Loucy (cell line): ENCODE measurements around the gene DPF1.

Source experiments
- H2AFZ ChIP-seq: fragments of 200-600 bp; sonication (generic); 2 replicates; pipeline ENCODE4 v1.6.0; 2016; ENCODE audit warnings: antibody characterized with exemption, mild to moderate bottlenecking, low read length, moderate library complexity
- H3F3A ChIP-seq: fragments of 200-600 bp; 2 replicates; pipeline ENCODE4 v1.6.0; 2016; ENCODE audit warnings: antibody characterized with exemption, low read depth, mild to moderate bottlenecking
- H3K27me3 ChIP-seq: fragments of 200-600 bp; sonication (generic); 2 replicates; pipeline ENCODE4 v1.6.1; 2014; ENCODE audit warnings: low read length, mild to moderate bottlenecking; ENCODE audit not compliant: insufficient read depth, poor library complexity, severe bottlenecking
- H3K36me3 ChIP-seq: fragments of 200-600 bp; sonication (generic); 2 replicates; pipeline ENCODE4 v1.6.1; 2016; ENCODE audit warnings: low read length; ENCODE audit not compliant: insufficient read depth
- H3K4me1 ChIP-seq: fragments of 200-600 bp; sonication (generic); 2 replicates; pipeline ENCODE4 v1.5.1; 2014; ENCODE audit warnings: low read length, mild to moderate bottlenecking; ENCODE audit not compliant: insufficient read depth, poor library complexity, severe bottlenecking
- H3K4me2 ChIP-seq: fragments of 200-600 bp; sonication (generic); 2 replicates; pipeline ENCODE4 v1.6.0; 2014; ENCODE audit warnings: antibody characterized with exemption, low read length, low read depth, mild to moderate bottlenecking; ENCODE audit not compliant: poor library complexity, severe bottlenecking
- H3K4me3 ChIP-seq: fragments of 200-600 bp; sonication (generic); 2 replicates; pipeline ENCODE4 v1.5.1; 2014; ENCODE audit warnings: low read length, mild to moderate bottlenecking, mixed read lengths; ENCODE audit not compliant: poor library complexity, severe bottlenecking
- H3K79me2 ChIP-seq: fragments of 200-600 bp; sonication (generic); 2 replicates; pipeline ENCODE4 v1.6.1; 2014; ENCODE audit warnings: low read length; ENCODE audit not compliant: insufficient read depth
- H3K9ac ChIP-seq: fragments of 200-600 bp; sonication (generic); 2 replicates; pipeline ENCODE4 v1.6.0; 2014; ENCODE audit warnings: mild to moderate bottlenecking, low read depth, low read length, moderate library complexity; ENCODE audit not compliant: poor library complexity, severe bottlenecking
- H3K9me2 ChIP-seq: fragments of 200-600 bp; sonication (generic); replicated peaks from 2 replicates; pipeline ENCODE4 v1.6.1; 2016; ENCODE audit warnings: low read depth, low read length, mixed read lengths
- H3K9me3 ChIP-seq: fragments of 200-600 bp; sonication (generic); 2 replicates; pipeline ENCODE4 v1.6.1; 2014; ENCODE audit warnings: mild to moderate bottlenecking, antibody characterized with exemption, low read length, low read depth; ENCODE audit not compliant: insufficient read depth
- H4K20me1 ChIP-seq: fragments of 200-600 bp; sonication (generic); 2 replicates; pipeline ENCODE4 v1.6.0; 2014; ENCODE audit warnings: antibody characterized with exemption, low read length, mild to moderate bottlenecking; ENCODE audit not compliant: insufficient read depth, poor library complexity, severe bottlenecking
- EZH2phosphoT487 ChIP-seq: fragments of 200-600 bp; IDR thresholded peaks from 2 replicates; pipeline ENCODE4 v1.6.1; 2018; ENCODE audit warnings: antibody characterized with exemption, mild to moderate bottlenecking, moderate library complexity, borderline replicate concordance
- TF ChIP-seq, protein P1 (sequence below): fragments of 200-600 bp; sonication (generic); conservative IDR thresholded peaks from 2 replicates; pipeline ENCODE4 v1.5.1; 2014; ENCODE audit warnings: mild to moderate bottlenecking, antibody characterized with exemption, low read length

DPF1 gene

DNA sequence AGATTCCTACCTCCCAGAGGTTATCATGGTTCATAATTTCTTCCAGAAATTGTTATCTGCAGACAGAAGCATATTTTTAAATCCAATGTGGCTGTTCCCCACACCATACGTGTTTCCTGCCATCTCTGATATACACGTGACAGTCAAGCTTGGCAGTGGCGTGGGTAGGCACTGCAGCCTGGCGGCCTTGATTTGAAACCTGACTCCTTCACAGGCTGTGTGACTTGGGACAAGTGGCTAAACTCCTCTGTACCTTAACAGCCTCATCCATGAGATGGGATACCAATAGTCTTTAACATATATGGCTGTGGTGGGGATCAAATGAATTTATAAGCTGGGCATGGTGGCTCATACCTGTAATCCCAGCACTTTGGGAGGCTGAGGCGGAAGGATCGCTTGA, 33.2 kb downstream of the DPF1 start:
- no peak for TF ChIP-seq EZH2phosphoT487
- TF ChIP-seq, protein P1, sequence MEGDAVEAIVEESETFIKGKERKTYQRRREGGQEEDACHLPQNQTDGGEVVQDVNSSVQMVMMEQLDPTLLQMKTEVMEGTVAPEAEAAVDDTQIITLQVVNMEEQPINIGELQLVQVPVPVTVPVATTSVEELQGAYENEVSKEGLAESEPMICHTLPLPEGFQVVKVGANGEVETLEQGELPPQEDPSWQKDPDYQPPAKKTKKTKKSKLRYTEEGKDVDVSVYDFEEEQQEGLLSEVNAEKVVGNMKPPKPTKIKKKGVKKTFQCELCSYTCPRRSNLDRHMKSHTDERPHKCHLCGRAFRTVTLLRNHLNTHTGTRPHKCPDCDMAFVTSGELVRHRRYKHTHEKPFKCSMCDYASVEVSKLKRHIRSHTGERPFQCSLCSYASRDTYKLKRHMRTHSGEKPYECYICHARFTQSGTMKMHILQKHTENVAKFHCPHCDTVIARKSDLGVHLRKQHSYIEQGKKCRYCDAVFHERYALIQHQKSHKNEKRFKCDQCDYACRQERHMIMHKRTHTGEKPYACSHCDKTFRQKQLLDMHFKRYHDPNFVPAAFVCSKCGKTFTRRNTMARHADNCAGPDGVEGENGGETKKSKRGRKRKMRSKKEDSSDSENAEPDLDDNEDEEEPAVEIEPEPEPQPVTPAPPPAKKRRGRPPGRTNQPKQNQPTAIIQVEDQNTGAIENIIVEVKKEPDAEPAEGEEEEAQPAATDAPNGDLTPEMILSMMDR: no peak
- Histone ChIP-seq H3K27me3 (no peaks in the 10 kb centered on the region), H3F3A (no peaks in the 10 kb centered on the region), H3K4me3 (no peak overlapping the region), H4K20me1 (no peaks in the 10 kb centered on the region), H3K36me3 (no peaks in the 10 kb centered on the region), H3K4me1 (peaks cover 14% of the 10 kb centered on the region), H3K9me2 (no peaks in the 10 kb centered on the region), H3K4me2 (no peak overlapping the region), H3K9me3 (no peaks in the 10 kb centered on the region), H3K79me2 (no peaks in the 10 kb centered on the region), H2AFZ (no peak overlapping the region), H3K9ac (no peak overlapping the region)

DNA sequence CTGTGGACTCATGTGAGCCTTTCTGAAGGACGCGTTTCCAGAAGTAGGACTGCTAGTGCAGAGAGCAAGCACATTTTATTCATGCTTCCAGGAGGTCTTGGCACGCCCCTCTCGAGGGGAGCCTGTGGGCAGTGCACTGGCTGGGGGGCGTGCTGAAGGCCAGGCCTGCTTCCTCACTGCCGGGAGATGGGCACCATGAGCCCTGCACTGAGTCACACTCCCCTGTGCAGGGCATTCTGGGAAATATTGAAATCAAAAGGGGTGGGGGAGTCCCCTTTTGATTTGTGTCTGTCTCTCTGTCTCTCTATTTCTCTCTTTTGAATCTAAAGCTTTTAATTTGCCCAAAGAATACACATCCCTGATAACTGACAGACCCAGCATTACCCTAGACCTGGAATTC, 34.0 kb downstream of the DPF1 start:
- no peak overlapping the region for H3K4me2 ChIP-seq
- no peaks in the 10 kb centered on the region for H4K20me1 ChIP-seq
- H3K4me3 ChIP-seq: no peak overlapping the region
- TF ChIP-seq, protein P1: no peak
- TF ChIP-seq EZH2phosphoT487: no peak
- no peaks in the 10 kb centered on the region for H3K9me2 ChIP-seq
- H3K36me3 ChIP-seq: no peaks in the 10 kb centered on the region
- H3K27me3 ChIP-seq: no peaks in the 10 kb centered on the region
- peaks cover 14% of the 10 kb centered on the region for H3K4me1 ChIP-seq
- H2AFZ ChIP-seq: no peak overlapping the region
- no peak overlapping the region for H3K9ac ChIP-seq
- no peaks in the 10 kb centered on the region for H3K79me2 ChIP-seq
- H3K9me3 ChIP-seq: no peaks in the 10 kb centered on the region
- H3F3A ChIP-seq: no peaks in the 10 kb centered on the region

DNA sequence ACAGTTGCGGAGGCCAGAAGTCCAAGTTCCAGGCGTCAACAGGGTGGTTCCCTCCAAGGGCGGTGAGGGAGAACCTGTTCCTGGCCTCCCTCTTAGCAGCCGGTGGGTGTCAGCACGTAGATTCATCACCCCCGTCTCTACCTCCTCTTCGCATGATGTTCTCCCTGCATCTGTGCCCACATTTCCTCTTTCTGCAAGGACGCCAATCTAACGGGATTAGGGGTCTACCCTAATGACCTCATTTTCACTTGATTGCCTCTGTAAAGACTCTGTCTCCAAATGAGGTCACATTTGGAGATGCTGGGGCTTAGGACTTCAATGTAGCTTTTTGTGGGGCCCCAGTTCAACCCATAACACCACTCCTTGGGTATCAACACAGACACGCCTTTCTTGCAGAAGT, 38.5 kb downstream of the DPF1 start:
- Histone ChIP-seq H3K4me3 (no peak overlapping the region), H3K36me3 (peaks cover 6% of the 10 kb centered on the region; the same call in 1 of the 2 replicates), H4K20me1 (no peaks in the 10 kb centered on the region), H3K9me2 (no peaks in the 10 kb centered on the region), H3K79me2 (no peaks in the 10 kb centered on the region), H3K4me2 (no peak overlapping the region), H3K27me3 (no peaks in the 10 kb centered on the region), H2AFZ (no peak overlapping the region), H3K4me1 (peaks cover 14% of the 10 kb centered on the region), H3K9ac (no peak overlapping the region), H3K9me3 (no peaks in the 10 kb centered on the region), H3F3A (no peaks in the 10 kb centered on the region)
- no peak for TF ChIP-seq EZH2phosphoT487
- TF ChIP-seq, protein P1: no peak
